Neural progenitor cell (in vitro differentiated cells): ENCODE results near the gene NEK1. TPM values are rescaled to one million over a fixed set of nuclear protein-coding genes. Genes with fewer than 3 reads are reported as not detected.
"Not testable (repeated sequence)": the region's sequence is repeated elsewhere in the genome, so short reads cannot be mapped to it uniquely, and the experiment has no call there.

Experiments
- DNase-seq: peaks from one replicate; pipeline ENCODE4 v3.0.0-alpha.2; 2016; ENCODE audit warnings: low spot score
- H2AFZ ChIP-seq: fragments of 200-600 bp; sonication (generic); replicated peaks from 2 replicates; pipeline ENCODE4 v1.6.1; 2016; ENCODE audit warnings: antibody characterized with exemption
- H3F3A ChIP-seq: fragments of 200-600 bp; sonication (generic); 2 replicates; pipeline ENCODE4 v1.6.1; 2016; ENCODE audit warnings: antibody characterized with exemption, low read depth
- H3K27ac ChIP-seq: fragments of 200-600 bp; sonication (generic); 2 replicates; pipeline ENCODE4 v1.5.1; 2016; ENCODE audit warnings: mild to moderate bottlenecking
- H3K27me3 ChIP-seq: fragments of 200-600 bp; sonication (generic); 2 replicates; pipeline ENCODE4 v1.6.1; 2016; ENCODE audit warnings: mild to moderate bottlenecking, moderate library complexity
- H3K36me3 ChIP-seq: fragments of 200-600 bp; sonication (generic); 2 replicates; pipeline ENCODE4 v1.5.1; 2016
- H3K4me1 ChIP-seq: fragments of 200-600 bp; sonication (generic); 2 replicates; pipeline ENCODE4 v1.6.1; 2016; ENCODE audit warnings: mixed run types
- H3K4me2 ChIP-seq: fragments of 200-600 bp; sonication (generic); 2 replicates; pipeline ENCODE4 v1.6.1; 2016
- H3K4me3 ChIP-seq: fragments of 200-600 bp; sonication (generic); 2 replicates; pipeline ENCODE4 v1.5.1; 2016
- H3K79me2 ChIP-seq: fragments of 200-600 bp; sonication (generic); 2 replicates; pipeline ENCODE4 v1.6.1; 2016; ENCODE audit warnings: low read depth
- H3K9ac ChIP-seq: fragments of 200-600 bp; sonication (generic); 2 replicates; pipeline ENCODE4 v1.6.1; 2016
- H3K9me3 ChIP-seq: fragments of 200-600 bp; sonication (generic); 2 replicates; pipeline ENCODE4 v1.5.1; 2016; ENCODE audit warnings: low read depth
- H4K20me1 ChIP-seq: fragments of 200-600 bp; sonication (generic); 2 replicates; pipeline ENCODE4 v1.6.1; 2016; ENCODE audit warnings: low read depth
- H3K27ac Mint-ChIP-seq: 3 replicates; pipeline ENCODE4 v1.8.0; 2021; ENCODE audit warnings: mixed read lengths
- H3K27me3 Mint-ChIP-seq: 2 replicates; pipeline ENCODE4 v1.8.0; 2022; ENCODE audit warnings: low read depth, mild to moderate bottlenecking, inconsistent platforms, moderate library complexity, mixed read lengths; ENCODE audit not compliant: insufficient read depth
- H3K36me3 Mint-ChIP-seq: 3 replicates; pipeline ENCODE4 v1.8.0; 2021; ENCODE audit warnings: mixed read lengths
- H3K4me1 Mint-ChIP-seq: 3 replicates; pipeline ENCODE4 v1.8.0; 2021; ENCODE audit warnings: mixed read lengths
- H3K4me3 Mint-ChIP-seq: 3 replicates; pipeline ENCODE4 v1.8.0; 2021; ENCODE audit warnings: mild to moderate bottlenecking, moderate library complexity, mixed read lengths
- H3K9me3 Mint-ChIP-seq: 3 replicates; pipeline ENCODE4 v1.8.0; 2020; ENCODE audit warnings: mixed read lengths
- CTCF ChIP-seq: fragments of 200-600 bp; sonication (generic); IDR thresholded peaks from 2 replicates; pipeline ENCODE4 v1.5.1; 2017; ENCODE audit warnings: antibody characterized with exemption, mild to moderate bottlenecking
- EZH2 ChIP-seq: fragments of 200-600 bp; sonication (generic); IDR thresholded peaks from 2 replicates; pipeline ENCODE4 v1.6.1; 2017; ENCODE audit warnings: antibody characterized with exemption, mild to moderate bottlenecking, moderate library complexity
- EZH2phosphoT487 ChIP-seq: fragments of 200-600 bp; sonication (generic); IDR thresholded peaks from 2 replicates; pipeline ENCODE4 v1.6.1; 2017; ENCODE audit warnings: antibody characterized with exemption
- total RNA-seq: library from RNA; depleted of rRNA; stranded (reverse); fragments of >200 nt; gene quantifications from 2 replicates; pipeline ENCODE4 v1.2.3, GENCODE V29; 2015; ENCODE audit warnings: low replicate concordance

NEK1 gene
- total RNA-seq, 1 donor from 2014 or later = 12.1 TPM

GRCh38 chr4:169582706-169583105, 29.7 kb downstream of the NEK1 start:
- H3K4me3 Mint-ChIP-seq = no peak overlapping the region
- Histone ChIP-seq H3K36me3 (peaks cover 9% of the 10 kb centered on the region), H3K27me3 (no peaks in the 10 kb centered on the region), H2AFZ (no peak overlapping the region), H3K4me1 (peaks cover 3% of the 10 kb centered on the region), H4K20me1 (no peaks in the 10 kb centered on the region), H3K9me3 (no peaks in the 10 kb centered on the region), H3K79me2 (no peaks in the 10 kb centered on the region), H3K4me3 (no peak overlapping the region), H3K4me2 (no peak overlapping the region), H3F3A (no peaks in the 10 kb centered on the region), H3K9ac (no peak overlapping the region), H3K27ac (no peak overlapping the region)
- H3K36me3 Mint-ChIP-seq = peaks cover 4% of the 10 kb centered on the region
- no peak overlapping the region for H3K27ac Mint-ChIP-seq
- DNase-seq = no peak
- H3K9me3 Mint-ChIP-seq = no peaks in the 10 kb centered on the region
- no peak for TF ChIP-seq CTCF
- TF ChIP-seq EZH2 = no peak
- TF ChIP-seq EZH2phosphoT487 = no peak
- no peaks in the 10 kb centered on the region for H3K27me3 Mint-ChIP-seq
- H3K4me1 Mint-ChIP-seq = peaks cover 7% of the 10 kb centered on the region

GRCh38 chr4:169582203-169582602, 30.2 kb downstream of the NEK1 start:
- Mint-ChIP-seq H3K27me3 (no peaks in the 10 kb centered on the region), H3K4me3 (no peak overlapping the region), H3K9me3 (no peaks in the 10 kb centered on the region), H3K4me1 (peaks cover 7% of the 10 kb centered on the region), H3K36me3 (peaks cover 4% of the 10 kb centered on the region), H3K27ac (no peak overlapping the region)
- Histone ChIP-seq H3F3A (no peaks in the 10 kb centered on the region), H4K20me1 (no peaks in the 10 kb centered on the region), H3K4me3 (no peak overlapping the region), H3K36me3 (peaks cover 9% of the 10 kb centered on the region), H3K9me3 (no peaks in the 10 kb centered on the region), H3K79me2 (no peaks in the 10 kb centered on the region), H3K4me2 (no peak overlapping the region), H3K27ac (no peak overlapping the region), H3K9ac (no peak overlapping the region), H3K4me1 (peaks cover 3% of the 10 kb centered on the region), H2AFZ (no peak overlapping the region), H3K27me3 (no peaks in the 10 kb centered on the region)
- no peak for DNase-seq
- TF ChIP-seq CTCF = no peak
- no peak for TF ChIP-seq EZH2phosphoT487
- TF ChIP-seq EZH2 = no peak

GRCh38 chr4:169573889-169574288, 38.5 kb downstream of the NEK1 start:
- TF ChIP-seq EZH2phosphoT487 = no peak
- TF ChIP-seq EZH2 = no peak
- TF ChIP-seq CTCF = no peak
- no peak for DNase-seq
- Mint-ChIP-seq H3K36me3 (peaks cover 14% of the 10 kb centered on the region), H3K27me3 (no peaks in the 10 kb centered on the region), H3K27ac (no peak overlapping the region), H3K4me1 (peaks cover 4% of the 10 kb centered on the region), H3K4me3 (no peak overlapping the region), H3K9me3 (peaks cover 3% of the 10 kb centered on the region)
- Histone ChIP-seq H3K4me3 (no peak overlapping the region), H2AFZ (no peak overlapping the region), H3F3A (no peaks in the 10 kb centered on the region), H3K4me1 (no peaks in the 10 kb centered on the region), H3K9ac (no peak overlapping the region), H3K27ac (no peak overlapping the region), H3K27me3 (no peaks in the 10 kb centered on the region), H3K4me2 (no peak overlapping the region), H3K36me3 (no peaks in the 10 kb centered on the region), H3K79me2 (no peaks in the 10 kb centered on the region), H4K20me1 (no peaks in the 10 kb centered on the region), H3K9me3 (no peaks in the 10 kb centered on the region)

- Mint-ChIP-seq H3K4me1 (peaks cover 4% of the 10 kb centered on the region), H3K36me3 (peaks cover 14% of the 10 kb centered on the region), H3K27me3 (no peaks in the 10 kb centered on the region), H3K4me3 (no peak overlapping the region), H3K27ac (no peak overlapping the region), H3K9me3 (peaks cover 3% of the 10 kb centered on the region)
- no peaks in the 10 kb centered on the region for H3K4me1 ChIP-seq
- H2AFZ ChIP-seq = no peak overlapping the region
- no peaks in the 10 kb centered on the region for H4K20me1 ChIP-seq
- no peak overlapping the region for H3K4me3 ChIP-seq
- H3K9ac ChIP-seq = no peak overlapping the region
- H3K79me2 ChIP-seq = no peaks in the 10 kb centered on the region
- no peaks in the 10 kb centered on the region for H3K36me3 ChIP-seq
- H3K4me2 ChIP-seq = no peak overlapping the region
- H3K9me3 ChIP-seq = no peaks in the 10 kb centered on the region
- H3K27me3 ChIP-seq = no peaks in the 10 kb centered on the region
- H3F3A ChIP-seq = peaks cover 3% of the 10 kb centered on the region
- no peak for DNase-seq
- no peak overlapping the region for H3K27ac ChIP-seq
- no peak for TF ChIP-seq EZH2phosphoT487
- no peak for TF ChIP-seq CTCF
- no peak for TF ChIP-seq EZH2
These were observed 40.9 kb downstream of the NEK1 start for GRCh38 chr4:169571435-169571834.

- H3K79me2 ChIP-seq, H3K4me3 ChIP-seq, H3K27me3 Mint-ChIP-seq, H3K9me3 ChIP-seq, H3K4me1 ChIP-seq, H3K9me3 Mint-ChIP-seq, H3K27ac ChIP-seq, H4K20me1 ChIP-seq, H3K4me2 ChIP-seq, H3K9ac ChIP-seq, H3K27me3 ChIP-seq, H3K4me1 Mint-ChIP-seq, DNase-seq, H3F3A ChIP-seq, H3K4me3 Mint-ChIP-seq, H3K36me3 ChIP-seq, H2AFZ ChIP-seq, H3K27ac Mint-ChIP-seq: not testable (repeated sequence)
- peaks cover 13% of the 10 kb centered on the region for H3K36me3 Mint-ChIP-seq
These were observed 41.4 kb downstream of the NEK1 start for GRCh38 chr4:169571012-169571411.
